GM18861 (cell line): ENCODE results near the gene LOXL3.

Experiments
- ATAC-seq: cut with Tn5 transposase; IDR thresholded peaks from one replicate; pipeline ENCODE4 v1.9.1; 2021; ENCODE audit not compliant: unreplicated experiment

LOXL3 gene

DNA sequence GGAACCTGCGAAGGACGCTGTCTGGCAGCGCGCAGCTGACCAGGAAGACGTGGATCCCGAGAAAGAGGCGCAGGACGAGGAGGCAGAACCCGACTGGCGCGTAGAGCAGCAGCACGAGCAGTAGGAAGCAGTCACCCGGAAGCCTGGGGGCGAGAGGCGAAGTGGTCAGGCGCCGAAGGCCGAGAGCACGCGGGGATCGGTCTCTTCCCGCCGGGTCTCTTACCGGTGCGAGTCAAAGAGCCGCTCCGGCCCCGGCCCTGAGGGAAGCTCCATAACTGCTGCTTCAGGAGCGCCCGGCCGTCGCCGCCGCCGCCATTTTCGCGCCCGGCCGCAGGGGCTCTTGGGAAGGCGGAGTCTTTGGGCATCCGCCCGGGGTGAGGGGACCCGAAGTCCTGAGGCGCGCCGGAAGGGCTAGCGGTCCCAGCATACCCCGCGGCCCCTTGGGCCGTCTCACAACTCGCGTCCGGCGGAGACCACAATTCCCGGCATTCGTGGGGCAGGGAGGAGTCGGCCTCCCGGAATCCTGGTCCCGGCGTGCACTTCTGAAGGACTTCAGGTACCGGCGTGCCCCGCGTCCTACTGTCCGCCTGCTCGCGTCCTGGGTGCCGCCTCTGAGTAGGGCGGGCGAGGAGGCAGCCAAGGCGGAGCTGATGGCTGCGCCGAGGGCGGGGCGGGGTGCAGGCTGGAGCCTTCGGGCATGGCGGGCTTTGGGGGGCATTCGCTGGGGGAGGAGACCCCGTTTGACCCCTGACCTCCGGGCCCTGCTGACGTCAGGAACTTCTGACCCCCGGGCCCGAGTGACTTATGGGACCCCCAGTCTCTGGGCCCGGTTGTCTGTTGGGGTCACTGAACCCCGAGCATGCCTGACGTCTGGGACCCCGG lies 24.1 kb downstream of the LOXL3 start, which contains the start of the genes AUP1 and HTRA2:
Gene AUP1 (minus strand): TSS at position 350 of the 882 bp plus-strand sequence. CDS start 77 bp downstream, at position 273.
Gene HTRA2 (plus strand): TSS at position 577 of the 882 bp plus-strand sequence. CDS start 74 bp downstream, at position 651.
- ATAC-seq: peak; percentile 66

DNA sequence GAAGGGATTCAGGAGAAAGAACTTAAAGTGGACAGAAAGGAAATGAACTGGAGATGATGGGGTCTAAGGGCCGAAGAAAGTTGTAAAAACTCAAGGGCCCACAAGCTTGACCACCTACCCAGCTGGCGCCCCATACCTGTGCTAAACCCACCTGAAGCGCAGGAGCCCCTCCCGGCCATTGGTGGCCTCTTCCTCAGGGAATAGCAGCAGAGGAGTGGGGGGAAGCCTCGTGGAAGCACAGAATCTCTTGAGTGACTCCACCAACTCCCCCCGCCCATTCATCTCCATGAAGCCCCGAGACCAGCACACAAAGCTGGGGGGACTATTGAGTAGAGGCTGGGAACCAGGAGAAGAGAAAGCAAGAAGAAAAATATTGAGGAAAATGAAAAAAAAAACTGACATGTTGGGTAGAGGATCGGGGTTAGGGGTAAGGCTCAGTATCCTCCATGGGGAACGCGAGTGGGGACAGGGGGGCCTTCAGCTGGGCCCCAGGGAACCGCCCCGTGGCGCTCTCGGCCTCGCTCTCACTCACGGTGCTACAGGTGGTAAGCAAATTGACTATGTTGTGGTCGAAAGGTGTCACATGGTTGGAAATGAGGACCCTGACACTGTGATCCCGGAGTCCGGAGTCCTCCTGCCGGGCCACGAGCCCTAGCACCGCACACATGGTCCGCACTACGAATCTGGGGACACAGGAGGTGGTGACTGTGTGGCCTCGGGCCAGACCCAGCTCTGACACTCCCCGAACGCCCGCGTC lies 25.0 kb downstream of the LOXL3 start:
- peak; percentile 6 for ATAC-seq

DNA sequence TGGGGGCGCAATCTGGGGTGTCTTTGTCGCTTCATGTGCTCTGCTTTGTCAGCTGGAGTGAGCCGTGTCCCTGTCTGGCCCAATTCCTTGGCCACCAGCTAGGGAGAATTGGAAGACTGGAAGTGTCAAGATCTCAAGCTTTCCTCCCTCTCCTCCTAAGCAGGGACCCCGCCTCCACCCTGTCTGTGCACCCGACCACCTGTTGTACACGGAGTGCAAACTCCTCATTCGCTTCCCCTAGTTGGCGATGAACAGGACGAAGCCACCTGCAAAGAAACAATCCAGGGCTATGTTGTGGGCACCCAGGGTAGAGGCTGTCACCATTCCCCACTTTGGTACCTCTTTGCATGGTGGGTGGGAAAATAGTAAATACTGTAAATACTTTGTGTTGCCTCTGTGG lies 26.0 kb downstream of the LOXL3 start:
- ATAC-seq: no peak

- ATAC-seq: no peak
These were observed 27.0 kb downstream of the LOXL3 start for GRCh38 chr2:74526649-74527230.

GRCh38 chr2:74525717-74526648 lies 27.8 kb downstream of the LOXL3 start, which contains the start of gene DQX1:
Gene DQX1 (minus strand): TSS chr2:74526231. CDS start chr2:74525729, 502 bp downstream.
- no peak for ATAC-seq

- ATAC-seq: no peak
These were observed 28.6 kb downstream of the LOXL3 start for GRCh38 chr2:74524955-74525716.

GRCh38 chr2:74524005-74524404 lies 29.7 kb downstream of the LOXL3 start:
- ATAC-seq: no peak

GRCh38 chr2:74522516-74522915 lies 31.2 kb downstream of the LOXL3 start:
- no peak for ATAC-seq

DNA sequence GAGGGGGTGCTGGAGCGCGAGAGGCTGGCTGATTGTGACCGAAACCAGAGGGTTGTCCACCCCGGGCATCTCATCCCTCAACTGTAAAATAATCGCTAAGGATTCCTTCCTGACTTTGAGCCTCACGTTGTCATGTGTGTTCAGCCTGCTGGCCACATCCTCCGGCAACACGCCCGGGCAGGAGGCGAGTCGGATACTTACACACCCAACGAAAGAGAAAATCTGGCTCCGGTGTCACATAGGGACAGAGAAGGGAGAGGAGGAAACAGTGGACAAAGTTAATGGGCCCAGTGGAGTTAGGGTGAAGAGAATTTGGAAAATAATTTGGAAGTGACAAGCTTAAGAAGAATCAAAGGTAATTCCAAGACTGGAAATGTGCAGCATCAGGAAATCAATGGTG lies 37.1 kb downstream of the LOXL3 start:
- no peak for ATAC-seq

GRCh38 chr2:74515981-74516633 lies 37.6 kb downstream of the LOXL3 start:
- ATAC-seq: no peak

- no peak for ATAC-seq
These were observed 38.3 kb downstream of the LOXL3 start for GRCh38 chr2:74515271-74515980.

DNA sequence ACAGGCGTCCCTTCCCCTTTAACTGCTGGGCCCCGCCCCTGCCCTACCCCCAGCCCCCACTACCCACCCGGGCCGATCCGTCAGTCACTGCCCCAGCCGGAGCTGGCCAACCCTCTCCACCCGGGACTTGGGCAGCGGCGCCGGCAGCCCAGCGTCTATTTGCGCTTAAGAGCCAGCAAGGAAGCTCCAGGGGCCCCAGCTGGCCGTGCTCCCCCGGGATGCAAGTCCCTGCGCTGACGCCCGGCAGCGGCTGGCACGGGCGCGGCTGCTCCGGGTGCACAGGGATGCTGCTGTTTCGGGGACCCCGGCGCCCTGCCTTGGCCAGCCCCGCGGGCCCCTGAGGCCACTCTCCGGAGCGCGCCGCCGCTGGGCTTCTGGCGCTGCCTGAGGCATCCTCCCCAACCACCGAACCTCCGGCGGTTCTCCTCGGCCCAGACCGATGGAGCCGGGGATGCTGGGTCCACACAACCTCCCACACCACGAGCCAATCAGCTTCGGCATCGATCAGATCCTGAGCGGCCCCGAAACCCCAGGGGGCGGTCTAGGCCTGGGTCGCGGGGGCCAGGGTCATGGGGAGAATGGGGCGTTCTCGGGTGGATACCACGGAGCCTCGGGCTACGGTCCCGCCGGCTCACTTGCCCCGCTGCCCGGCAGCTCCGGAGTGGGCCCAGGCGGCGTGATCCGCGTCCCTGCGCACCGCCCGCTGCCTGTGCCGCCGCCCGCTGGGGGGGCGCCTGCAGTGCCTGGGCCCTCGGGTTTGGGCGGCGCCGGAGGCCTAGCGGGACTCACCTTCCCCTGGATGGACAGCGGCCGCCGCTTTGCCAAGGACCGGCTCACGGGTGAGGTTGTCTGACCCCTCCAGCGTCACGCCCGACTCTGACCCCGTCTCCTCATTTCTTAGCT lies 39.1 kb downstream of the LOXL3 start, which contains the start of gene TLX2:
Gene TLX2 (plus strand): TSS at position 83 of the 903 bp plus-strand sequence. CDS start 357 bp downstream, at position 440.
- no peak for ATAC-seq

- ATAC-seq: no peak
These were observed 40.0 kb downstream of the LOXL3 start for GRCh38 chr2:74513605-74514367.

GRCh38 chr2:74512744-74513604 lies 40.8 kb downstream of the LOXL3 start:
- ATAC-seq: no peak
